22Rv1 (cell line): ENCODE results near the gene FAM217B.

Experiments
- H3K27ac ChIP-seq: fragments of 450-650 bp; 2 replicates; pipeline ENCODE4 v1.5.1; 2017
- ZFX ChIP-seq: fragments of 450-650 bp; IDR thresholded peaks from 2 replicates; pipeline ENCODE4 v1.6.1; 2017; ENCODE audit warnings: antibody characterized with exemption, borderline replicate concordance
- TF ChIP-seq, protein P1 (sequence below): fragments of 450-650 bp; IDR thresholded peaks from 2 replicates; pipeline ENCODE4 v1.5.1; 2017; ENCODE audit warnings: mild to moderate bottlenecking

Gene FAM217B

DNA sequence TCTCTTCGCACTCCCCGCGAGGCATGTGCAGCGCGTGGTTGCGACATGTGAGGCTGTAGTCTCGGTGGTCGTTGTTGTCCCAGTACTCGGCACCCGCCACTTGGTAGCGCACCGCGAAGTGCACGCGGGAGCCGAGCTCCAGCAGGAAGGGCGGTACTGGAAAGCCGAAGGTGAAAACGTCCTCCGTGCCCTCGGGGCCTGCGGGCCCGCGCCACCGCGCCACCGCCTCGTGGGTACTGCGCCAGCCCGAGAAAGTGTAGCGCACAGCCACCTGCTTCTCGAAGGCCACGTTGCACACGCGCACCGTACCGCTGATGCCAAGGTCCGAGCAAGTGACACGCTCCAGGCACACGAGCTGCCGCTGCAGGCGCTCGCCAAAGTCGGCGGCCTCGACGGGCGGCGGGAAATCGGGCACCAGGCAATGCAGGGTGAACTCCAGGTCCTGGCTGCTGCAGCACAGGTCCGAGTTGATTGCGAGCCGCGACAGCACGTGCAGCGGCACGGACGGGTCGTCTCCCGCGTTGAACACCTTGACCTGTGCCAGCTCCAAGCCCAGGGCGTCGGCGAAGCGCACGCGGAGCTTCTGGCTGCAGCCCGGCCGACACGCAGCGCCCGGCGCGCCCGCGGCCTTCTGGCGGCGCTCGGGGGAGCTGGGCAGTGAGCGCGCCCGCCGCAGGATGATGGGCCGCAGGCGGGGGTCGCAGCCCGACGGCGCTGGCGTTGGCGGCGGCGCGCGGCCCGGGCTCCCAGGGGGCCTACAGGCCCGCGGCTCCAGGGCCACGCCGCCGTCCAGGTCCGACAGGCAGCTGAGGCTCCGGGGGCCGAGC is 924 bp upstream of the FAM217B start:
- TF ChIP-seq, protein P1, sequence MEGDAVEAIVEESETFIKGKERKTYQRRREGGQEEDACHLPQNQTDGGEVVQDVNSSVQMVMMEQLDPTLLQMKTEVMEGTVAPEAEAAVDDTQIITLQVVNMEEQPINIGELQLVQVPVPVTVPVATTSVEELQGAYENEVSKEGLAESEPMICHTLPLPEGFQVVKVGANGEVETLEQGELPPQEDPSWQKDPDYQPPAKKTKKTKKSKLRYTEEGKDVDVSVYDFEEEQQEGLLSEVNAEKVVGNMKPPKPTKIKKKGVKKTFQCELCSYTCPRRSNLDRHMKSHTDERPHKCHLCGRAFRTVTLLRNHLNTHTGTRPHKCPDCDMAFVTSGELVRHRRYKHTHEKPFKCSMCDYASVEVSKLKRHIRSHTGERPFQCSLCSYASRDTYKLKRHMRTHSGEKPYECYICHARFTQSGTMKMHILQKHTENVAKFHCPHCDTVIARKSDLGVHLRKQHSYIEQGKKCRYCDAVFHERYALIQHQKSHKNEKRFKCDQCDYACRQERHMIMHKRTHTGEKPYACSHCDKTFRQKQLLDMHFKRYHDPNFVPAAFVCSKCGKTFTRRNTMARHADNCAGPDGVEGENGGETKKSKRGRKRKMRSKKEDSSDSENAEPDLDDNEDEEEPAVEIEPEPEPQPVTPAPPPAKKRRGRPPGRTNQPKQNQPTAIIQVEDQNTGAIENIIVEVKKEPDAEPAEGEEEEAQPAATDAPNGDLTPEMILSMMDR: no peak
- TF ChIP-seq ZFX: no peak

GRCh38 chr20:59939879-59940128 is 385 bp upstream of the FAM217B start:
- TF ChIP-seq, protein P1: no peak
- peak overlapping the region; percentile 95 for H3K27ac ChIP-seq

More for the DNA sequence above, 924 bp upstream of the FAM217B start:
- H3K27ac ChIP-seq: peak overlapping the region; percentile 95

DNA sequence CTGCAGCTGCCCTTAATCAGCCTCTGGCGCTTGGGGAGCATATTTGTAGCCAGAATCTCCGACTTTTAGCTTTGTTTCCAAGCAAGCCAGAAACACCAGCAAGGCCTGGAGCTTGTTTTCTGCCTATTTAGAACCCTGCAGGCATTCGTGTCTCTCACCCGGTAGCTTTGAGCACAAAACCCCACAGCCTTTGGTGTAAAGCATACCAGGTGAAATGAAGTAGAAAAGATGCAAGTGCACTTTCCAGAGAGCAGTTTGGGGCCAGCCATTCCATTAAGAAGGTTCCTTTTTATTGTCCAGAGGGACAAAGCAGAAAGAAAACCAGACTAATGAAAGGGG is 736 bp downstream of the FAM217B start:
- TF ChIP-seq ZFX: no peak
- TF ChIP-seq, protein P1: no peak
- peak overlapping the region; percentile 95 for H3K27ac ChIP-seq

DNA sequence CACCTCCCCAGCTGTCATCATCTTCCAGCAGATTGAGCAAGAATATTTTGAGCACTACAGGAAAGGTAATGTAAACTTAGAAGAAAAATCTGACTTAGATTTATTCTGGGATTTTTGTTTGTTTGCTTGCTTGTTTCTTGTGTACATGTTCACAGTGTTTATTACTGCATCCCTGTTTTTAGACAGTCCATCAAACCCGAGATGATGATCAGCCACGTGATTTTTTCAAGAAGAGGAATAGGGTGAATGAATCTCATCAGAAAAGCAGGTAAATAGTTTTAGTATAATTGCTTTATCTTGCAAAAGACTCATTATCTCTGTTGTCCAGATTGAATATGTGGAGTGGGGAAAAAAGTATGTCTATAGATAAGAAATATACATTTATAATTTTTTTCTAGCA is 2.1 kb downstream of the FAM217B start:
- H3K27ac ChIP-seq: no peak overlapping the region
- TF ChIP-seq, protein P1: no peak
- no peak for TF ChIP-seq ZFX

DNA sequence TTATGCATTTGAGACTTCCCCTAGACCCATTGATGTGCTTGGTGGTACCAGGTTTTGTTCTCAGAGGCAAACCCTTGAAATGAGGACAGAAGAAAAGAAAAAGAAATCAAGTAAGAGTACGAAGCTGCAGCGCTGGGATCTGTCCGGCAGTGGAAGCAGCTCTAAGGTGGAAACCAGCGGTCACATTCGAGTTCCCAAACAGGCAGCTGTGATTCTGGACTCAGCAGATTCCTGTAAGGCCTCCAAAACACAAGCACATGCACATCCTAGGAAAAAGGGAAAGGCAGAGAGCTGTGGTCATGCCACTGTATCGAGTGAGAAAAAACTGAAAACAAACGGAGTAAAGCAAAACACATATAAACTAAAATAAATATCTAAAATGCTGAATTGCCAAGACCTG is 4.5 kb downstream of the FAM217B start:
- TF ChIP-seq, protein P1: no peak
- no peak for TF ChIP-seq ZFX
- H3K27ac ChIP-seq: no peak overlapping the region

DNA sequence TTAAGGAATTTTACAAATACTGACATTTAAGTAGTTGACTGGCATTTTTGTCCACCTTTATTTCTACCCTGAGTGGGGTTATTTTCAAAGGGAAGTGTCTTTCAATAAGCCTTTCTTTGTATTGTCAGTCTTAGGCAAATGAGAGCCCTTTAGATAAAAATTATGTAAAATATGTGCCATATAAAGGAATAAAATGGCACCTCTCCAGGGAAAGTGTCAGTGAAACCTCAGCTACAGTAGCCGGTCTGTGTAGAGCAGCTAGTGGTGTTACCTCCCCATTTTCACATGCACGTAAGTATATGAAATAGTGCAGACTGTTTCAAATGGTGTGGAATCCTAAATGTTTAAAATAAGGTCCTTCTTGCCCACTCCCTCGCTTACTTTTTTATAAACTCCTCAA is 5.0 kb downstream of the FAM217B start:
- no peak overlapping the region for H3K27ac ChIP-seq
- TF ChIP-seq, protein P1: no peak
- no peak for TF ChIP-seq ZFX

GRCh38 chr20:59945731-59946130 is 5.5 kb downstream of the FAM217B start:
- TF ChIP-seq ZFX: no peak
- TF ChIP-seq, protein P1: no peak
- no peak overlapping the region for H3K27ac ChIP-seq
